Activated CD4-positive, alpha-beta memory T cell treated with anti-CD3 and anti-CD28 coated beads, Interleukin-2, amount 10 ng/mL, durations not matched to agents 7 days and 5 days (primary cell): ENCODE data around the gene KDM4B. TPM values are rescaled to one million over a fixed set of nuclear protein-coding genes. Genes with fewer than 3 reads are reported as not detected.

Source experiments
- CTCF ChIA-PET: fragments of 350-600 bp; sonication (Branson Sonifier 250); formaldehyde crosslinking; loops from one replicate; lab custom pipeline; 2021; ENCODE audit warnings: antibody characterized with exemption, inconsistent platforms; lab: Charles Lee
- POLR2A ChIA-PET: fragments of 350-600 bp; sonication (Branson Sonifier 250); formaldehyde crosslinking; loops from one replicate; lab custom pipeline; 2021; ENCODE audit warnings: antibody characterized with exemption; lab: Charles Lee
- DNase-seq: peaks from one replicate; pipeline ENCODE4 v3.0.0-alpha.2; 2020
- H3K27ac Mint-ChIP-seq: one replicate; pipeline ENCODE4 v1.8.0; 2021; ENCODE audit warnings: mild to moderate bottlenecking, mixed read lengths
- H3K27me3 Mint-ChIP-seq: one replicate; pipeline ENCODE4 v1.8.0; 2021; ENCODE audit warnings: mixed read lengths
- H3K36me3 Mint-ChIP-seq: one replicate; pipeline ENCODE4 v1.8.0; 2021; ENCODE audit warnings: low read depth, mixed read lengths
- H3K4me1 Mint-ChIP-seq: one replicate; pipeline ENCODE4 v1.8.0; 2021; ENCODE audit warnings: mixed read lengths
- H3K4me3 Mint-ChIP-seq: one replicate; pipeline ENCODE4 v1.8.0; 2021; ENCODE audit warnings: mild to moderate bottlenecking, mixed read lengths
- H3K9me3 Mint-ChIP-seq: one replicate; pipeline ENCODE4 v1.8.0; 2021; ENCODE audit warnings: mixed read lengths
- total RNA-seq, 2 experiments: library from RNA; stranded (reverse); gene quantifications; one replicate each; pipeline ENCODE4 v1.2.3, GENCODE V29; 2021

Gene KDM4B
- total RNA-seq, 2 experiments from 2014 or later, result 46.3 to 50.9 TPM

DNA sequence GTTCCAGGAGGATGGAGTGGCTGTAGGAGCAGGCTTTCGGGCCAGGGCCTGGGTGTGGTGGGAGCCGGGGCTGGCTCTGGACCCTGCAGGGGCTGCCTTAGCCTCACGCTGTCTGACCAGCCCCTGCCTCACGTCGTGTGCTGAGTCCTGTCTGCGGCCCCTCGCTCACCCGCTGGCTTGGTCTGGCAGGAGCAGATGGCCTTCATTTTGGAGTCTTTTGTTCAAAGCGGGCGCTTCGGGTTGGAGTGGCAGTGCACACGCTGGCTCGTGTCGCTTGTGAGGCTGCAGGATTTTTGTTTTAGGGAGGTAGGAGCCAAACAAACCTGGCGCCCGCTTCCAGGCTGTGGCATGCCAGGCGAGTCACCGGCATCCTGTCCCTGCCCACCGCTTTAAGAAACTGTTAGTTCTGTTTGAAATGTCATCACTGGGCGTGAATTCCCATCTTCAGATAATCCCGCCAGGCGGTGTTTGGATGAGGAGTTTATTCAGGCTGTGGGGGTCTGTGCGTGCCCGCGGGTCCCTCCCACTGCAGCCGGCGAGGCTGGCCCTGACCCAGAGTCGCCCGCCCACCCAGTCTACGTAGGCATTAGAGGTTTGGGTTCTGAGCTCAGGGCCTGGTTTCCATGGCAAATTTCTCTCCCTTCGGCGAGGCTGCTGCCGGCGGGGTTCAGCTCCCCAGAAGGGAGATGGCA, 89.8 kb downstream of the KDM4B start:
- POLR2A ChIA-PET, result no interaction called here
- Mint-ChIP-seq H3K4me3 (no peak overlapping the region), H3K4me1 (no peaks in the 10 kb centered on the region), H3K27ac (no peak overlapping the region), H3K36me3 (peaks cover 33% of the 10 kb centered on the region), H3K27me3 (no peaks in the 10 kb centered on the region), H3K9me3 (peaks cover 8% of the 10 kb centered on the region)
- DNase-seq, result no peak
- CTCF ChIA-PET, result no interaction called here

DNA sequence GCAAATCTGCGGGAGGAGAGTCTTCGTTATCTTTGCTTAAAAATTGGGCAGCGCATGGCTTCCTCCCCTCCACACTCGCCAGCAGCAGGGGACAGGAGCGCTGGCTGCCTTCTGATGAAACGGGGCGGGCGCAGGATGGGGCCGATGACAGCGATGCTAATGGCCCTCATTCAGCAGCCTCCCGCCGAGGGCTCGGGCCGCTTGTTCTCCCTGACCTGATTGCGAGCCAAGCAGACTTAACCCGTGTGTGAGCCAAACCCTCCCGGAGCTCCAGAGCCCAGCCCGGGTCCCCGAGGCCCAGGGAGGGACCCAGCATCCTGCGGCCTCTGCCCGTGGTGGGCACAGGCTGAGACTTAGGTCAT, 90.3 kb downstream of the KDM4B start:
- Mint-ChIP-seq H3K36me3 (peaks cover 35% of the 10 kb centered on the region), H3K9me3 (peaks cover 8% of the 10 kb centered on the region), H3K4me1 (no peaks in the 10 kb centered on the region), H3K4me3 (no peak overlapping the region), H3K27ac (no peak overlapping the region), H3K27me3 (no peaks in the 10 kb centered on the region)
- POLR2A ChIA-PET, result no interaction called here
- no peak for DNase-seq
- CTCF ChIA-PET, result no interaction called here

DNA sequence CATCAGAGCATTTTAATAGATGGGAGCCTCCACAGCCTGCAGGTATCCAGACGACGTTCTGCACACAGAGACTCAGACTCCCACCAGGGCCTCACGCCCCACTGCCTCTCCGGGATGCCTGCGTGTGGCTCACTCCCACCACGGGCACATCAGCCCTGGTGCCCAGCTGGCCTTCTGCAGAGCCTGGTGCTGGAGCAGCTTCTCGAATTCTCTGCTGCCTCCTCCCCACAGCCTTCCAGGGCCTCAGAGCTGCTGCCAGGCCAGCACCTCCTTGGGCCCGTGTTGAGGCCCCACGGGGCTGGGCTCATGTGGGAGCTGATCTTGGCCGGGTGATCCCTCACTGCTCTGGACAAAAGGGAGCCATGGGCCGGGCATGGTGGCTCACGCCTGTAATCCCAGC, 90.9 kb downstream of the KDM4B start:
- Mint-ChIP-seq H3K4me3 (no peak overlapping the region), H3K27ac (no peak overlapping the region), H3K36me3 (peaks cover 35% of the 10 kb centered on the region), H3K4me1 (no peaks in the 10 kb centered on the region), H3K9me3 (peaks cover 8% of the 10 kb centered on the region), H3K27me3 (no peaks in the 10 kb centered on the region)
- ChIA-PET POLR2A (no interaction called here), CTCF (no interaction called here)
- DNase-seq, result no peak

DNA sequence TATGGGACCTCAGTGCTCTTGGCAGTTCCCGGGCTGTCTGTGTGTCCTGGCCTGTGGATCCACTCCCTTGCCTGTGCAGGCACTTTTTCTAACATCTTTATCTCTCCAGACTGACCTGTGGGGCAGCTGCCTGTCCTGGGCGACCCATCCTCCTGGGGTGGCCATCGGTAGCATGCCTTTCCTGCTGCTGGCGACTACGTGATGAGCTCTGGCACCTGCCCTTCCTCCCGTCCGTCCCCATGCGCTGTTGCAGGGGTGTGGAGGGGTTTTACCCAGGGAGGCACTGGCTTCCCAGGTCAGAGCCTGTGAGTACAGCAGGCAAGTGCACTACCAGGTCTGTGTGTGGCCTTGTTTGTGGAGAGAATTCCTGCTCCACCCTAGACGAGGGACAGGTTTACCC, 93.3 kb downstream of the KDM4B start:
- H3K27me3 Mint-ChIP-seq, result no peaks in the 10 kb centered on the region
- peaks cover 33% of the 10 kb centered on the region for H3K36me3 Mint-ChIP-seq
- CTCF ChIA-PET, result no interaction called here
- H3K4me1 Mint-ChIP-seq, result no peaks in the 10 kb centered on the region
- no peak overlapping the region for H3K27ac Mint-ChIP-seq
- H3K9me3 Mint-ChIP-seq, result peaks cover 8% of the 10 kb centered on the region
- POLR2A ChIA-PET, result no interaction called here
- no peak overlapping the region for H3K4me3 Mint-ChIP-seq
- no peak for DNase-seq

DNA sequence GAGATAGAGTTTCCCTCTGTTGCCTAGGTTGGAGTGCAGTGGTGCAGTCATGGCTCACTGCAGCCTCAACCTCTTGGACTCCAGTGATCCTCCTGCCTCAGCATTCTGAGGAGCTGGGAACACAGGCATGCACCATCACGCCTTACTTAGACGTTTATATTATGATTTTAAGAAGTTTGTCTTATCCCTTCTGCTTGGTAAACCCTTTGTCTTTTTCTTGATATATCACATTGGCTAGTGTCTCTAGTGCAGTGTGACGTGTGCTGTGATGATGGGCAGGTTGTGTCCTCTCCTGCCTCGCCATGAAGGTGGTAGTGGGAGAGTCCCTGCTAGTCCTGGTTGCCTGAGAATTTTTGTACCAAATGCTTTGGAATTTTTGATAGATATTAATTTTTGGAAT, 93.9 kb downstream of the KDM4B start:
- no peak for DNase-seq
- Mint-ChIP-seq H3K4me1 (no peaks in the 10 kb centered on the region), H3K36me3 (peaks cover 29% of the 10 kb centered on the region), H3K27me3 (no peaks in the 10 kb centered on the region), H3K9me3 (peaks cover 8% of the 10 kb centered on the region), H3K27ac (no peak overlapping the region), H3K4me3 (no peak overlapping the region)
- ChIA-PET CTCF (no interaction called here), POLR2A (no interaction called here)

DNA sequence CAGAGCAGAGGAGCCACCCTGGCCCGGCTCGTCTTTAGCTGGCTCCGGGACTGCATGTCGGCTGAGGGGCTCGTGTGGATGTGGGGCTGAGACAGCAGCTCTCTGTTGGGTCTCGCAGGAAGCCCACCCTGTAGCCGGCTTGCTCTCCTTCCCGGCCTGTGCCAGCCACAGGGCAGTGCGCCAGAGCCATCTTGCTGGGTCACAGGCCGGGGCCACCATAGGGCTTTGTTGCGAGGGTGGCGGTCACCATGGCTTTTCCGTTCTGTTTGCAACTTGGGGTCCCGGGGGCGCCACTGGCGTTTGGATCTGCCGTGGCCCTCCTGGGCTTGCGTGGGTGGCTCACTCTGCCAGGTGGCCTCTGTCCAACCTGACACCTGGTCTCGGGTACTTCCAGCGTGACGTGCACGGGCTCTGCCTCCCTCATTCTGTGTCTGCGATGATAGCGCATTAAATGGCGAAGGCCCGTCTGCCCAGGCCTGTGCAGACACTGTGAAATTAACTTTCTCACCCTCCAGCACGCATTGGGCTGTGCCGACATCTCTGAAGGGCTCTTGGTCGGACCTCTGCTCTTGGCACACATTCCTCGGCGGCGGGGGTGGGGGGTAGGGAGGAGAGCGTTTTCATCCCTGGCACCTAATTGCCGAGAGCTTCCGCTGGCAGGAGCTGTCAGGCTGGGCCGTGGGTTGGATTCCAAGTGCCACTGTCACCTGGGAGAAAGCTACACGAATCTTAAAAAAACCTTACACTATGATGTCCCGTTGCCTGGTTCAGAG, 95.1 kb downstream of the KDM4B start:
- no peaks in the 10 kb centered on the region for H3K4me1 Mint-ChIP-seq
- no peak overlapping the region for H3K27ac Mint-ChIP-seq
- ChIA-PET POLR2A (no interaction called here), CTCF (no interaction called here)
- no peak overlapping the region for H3K4me3 Mint-ChIP-seq
- peaks cover 8% of the 10 kb centered on the region for H3K9me3 Mint-ChIP-seq
- peaks cover 29% of the 10 kb centered on the region for H3K36me3 Mint-ChIP-seq
- no peak for DNase-seq
- H3K27me3 Mint-ChIP-seq, result no peaks in the 10 kb centered on the region

DNA sequence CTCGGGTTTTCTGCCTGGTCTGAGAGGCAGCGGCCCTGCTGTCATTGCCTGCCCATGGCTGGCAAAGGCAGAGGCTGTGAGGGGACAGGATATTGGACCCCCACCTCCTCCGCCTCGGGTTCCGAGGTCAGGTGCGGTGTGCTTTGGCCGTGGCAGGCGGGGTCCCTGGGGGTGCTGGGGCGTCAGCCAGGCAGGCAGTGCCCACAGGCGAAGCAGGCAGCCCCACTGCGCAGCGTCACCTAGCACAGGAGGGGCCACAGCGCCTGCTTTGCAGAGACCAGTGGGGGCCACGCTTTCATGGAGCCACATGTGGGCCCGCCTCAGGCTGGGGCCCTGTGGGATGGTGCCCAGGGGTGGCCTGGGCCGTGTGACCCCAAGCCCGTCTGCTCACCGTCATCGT, 96.0 kb downstream of the KDM4B start:
- no peak for DNase-seq
- H3K4me1 Mint-ChIP-seq, result no peaks in the 10 kb centered on the region
- H3K27me3 Mint-ChIP-seq, result no peaks in the 10 kb centered on the region
- H3K4me3 Mint-ChIP-seq, result no peak overlapping the region
- peaks cover 29% of the 10 kb centered on the region for H3K36me3 Mint-ChIP-seq
- POLR2A ChIA-PET, result no interaction called here
- CTCF ChIA-PET, result no interaction called here
- H3K9me3 Mint-ChIP-seq, result peaks cover 8% of the 10 kb centered on the region
- H3K27ac Mint-ChIP-seq, result no peak overlapping the region

- no peak for DNase-seq
- POLR2A ChIA-PET, result no interaction called here
- Mint-ChIP-seq H3K4me3 (no peak overlapping the region), H3K9me3 (peaks cover 8% of the 10 kb centered on the region), H3K27me3 (no peaks in the 10 kb centered on the region), H3K36me3 (peaks cover 25% of the 10 kb centered on the region), H3K4me1 (no peaks in the 10 kb centered on the region), H3K27ac (no peak overlapping the region)
- CTCF ChIA-PET, result no interaction called here
These were observed 96.8 kb downstream of the KDM4B start for GRCh38 chr19:5065663-5066093.

DNA sequence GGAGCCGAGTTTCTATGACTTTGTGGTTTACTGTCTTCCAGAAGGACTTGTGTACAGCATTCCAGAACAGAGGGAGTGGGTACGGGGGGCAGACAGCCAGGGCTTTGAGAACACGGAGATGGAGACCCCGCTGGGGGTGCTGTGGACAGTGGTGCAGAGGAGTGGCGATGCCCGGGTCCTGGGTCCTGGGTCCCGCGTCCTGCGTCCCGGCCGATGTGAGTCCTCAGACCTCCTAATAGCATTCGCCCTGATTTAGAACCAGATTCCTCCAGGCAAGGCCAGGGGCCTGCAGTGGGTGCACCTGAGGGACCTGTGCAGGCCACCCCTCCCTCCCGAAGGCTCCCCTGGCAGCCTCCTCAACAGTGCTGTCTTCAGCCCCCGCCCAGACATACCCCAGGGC, 97.9 kb downstream of the KDM4B start:
- Mint-ChIP-seq H3K36me3 (peaks cover 16% of the 10 kb centered on the region), H3K4me3 (no peak overlapping the region), H3K27me3 (no peaks in the 10 kb centered on the region), H3K4me1 (no peaks in the 10 kb centered on the region), H3K9me3 (peaks cover 8% of the 10 kb centered on the region), H3K27ac (no peak overlapping the region)
- ChIA-PET POLR2A (no interaction called here), CTCF (no interaction called here)
- no peak for DNase-seq

- H3K4me1 Mint-ChIP-seq, result no peaks in the 10 kb centered on the region
- no peak overlapping the region for H3K27ac Mint-ChIP-seq
- H3K4me3 Mint-ChIP-seq, result no peak overlapping the region
- peaks cover 10% of the 10 kb centered on the region for H3K36me3 Mint-ChIP-seq
- ChIA-PET CTCF (no interaction called here), POLR2A (no interaction called here)
- peaks cover 8% of the 10 kb centered on the region for H3K9me3 Mint-ChIP-seq
- H3K27me3 Mint-ChIP-seq, result no peaks in the 10 kb centered on the region
- no peak for DNase-seq
These were observed 98.8 kb downstream of the KDM4B start for GRCh38 chr19:5067678-5068077.

DNA sequence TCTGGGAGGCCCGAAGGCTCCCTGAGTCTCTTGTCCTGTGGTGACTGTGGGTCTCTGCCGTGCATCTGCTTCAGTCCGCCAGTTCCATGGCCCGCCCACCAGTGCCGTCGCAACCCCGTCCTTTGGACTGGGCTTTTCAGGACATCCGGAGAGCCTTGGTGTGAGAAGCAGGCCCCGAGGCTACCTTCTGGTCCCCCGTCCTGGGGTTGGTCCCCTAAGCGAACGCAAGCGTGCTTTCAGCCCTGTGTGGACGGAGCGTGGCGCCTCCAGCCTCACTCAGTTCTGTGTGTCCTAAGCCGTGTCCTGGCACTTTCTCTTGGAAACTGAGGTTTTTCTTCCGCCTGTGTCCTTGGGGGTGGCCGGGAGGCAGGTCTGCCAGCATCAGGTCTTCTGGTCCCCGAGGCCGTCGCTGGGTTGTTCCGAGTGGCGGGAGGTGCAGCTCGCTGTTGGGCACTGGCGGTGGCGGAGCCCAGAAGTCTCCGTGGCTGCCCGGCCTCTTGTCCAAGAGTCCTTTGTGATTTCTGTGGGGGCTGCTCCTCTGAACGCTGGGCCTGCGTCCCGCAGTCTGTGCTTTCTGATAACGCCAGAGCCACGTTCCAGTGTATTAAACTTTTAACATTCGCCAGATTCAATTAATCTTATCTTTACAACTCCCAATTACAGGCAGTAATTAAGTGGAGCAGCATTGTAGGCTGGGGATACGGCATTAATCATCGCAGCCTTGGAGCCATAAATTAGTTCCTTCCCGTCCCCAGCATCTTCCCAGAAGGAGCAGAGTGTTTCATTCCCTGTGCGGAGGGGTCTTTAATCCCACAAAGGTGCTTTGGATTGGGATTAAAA, 99.5 kb downstream of the KDM4B start:
- ChIA-PET CTCF (no interaction called here), POLR2A (no interaction called here)
- peaks cover 3% of the 10 kb centered on the region for H3K36me3 Mint-ChIP-seq
- H3K4me1 Mint-ChIP-seq, result no peaks in the 10 kb centered on the region
- peaks cover under 1% of the 10 kb centered on the region for H3K9me3 Mint-ChIP-seq
- no peak overlapping the region for H3K4me3 Mint-ChIP-seq
- no peak overlapping the region for H3K27ac Mint-ChIP-seq
- DNase-seq, result no peak
- no peaks in the 10 kb centered on the region for H3K27me3 Mint-ChIP-seq

- Mint-ChIP-seq H3K4me3 (no peak overlapping the region), H3K36me3 (no peaks in the 10 kb centered on the region), H3K4me1 (peaks cover 6% of the 10 kb centered on the region), H3K9me3 (no peaks in the 10 kb centered on the region), H3K27me3 (no peaks in the 10 kb centered on the region), H3K27ac (no peak overlapping the region)
- DNase-seq, result no peak
- POLR2A ChIA-PET, result no interaction called here
- CTCF ChIA-PET, result interaction anchor here (1.0 kb wide), 1 partner anchor 39 kb away, joined by 3 read pairs; no protein-coding TSS in a partner anchor
These were observed 101.4 kb downstream of the KDM4B start for GRCh38 chr19:5070331-5070730.

DNA sequence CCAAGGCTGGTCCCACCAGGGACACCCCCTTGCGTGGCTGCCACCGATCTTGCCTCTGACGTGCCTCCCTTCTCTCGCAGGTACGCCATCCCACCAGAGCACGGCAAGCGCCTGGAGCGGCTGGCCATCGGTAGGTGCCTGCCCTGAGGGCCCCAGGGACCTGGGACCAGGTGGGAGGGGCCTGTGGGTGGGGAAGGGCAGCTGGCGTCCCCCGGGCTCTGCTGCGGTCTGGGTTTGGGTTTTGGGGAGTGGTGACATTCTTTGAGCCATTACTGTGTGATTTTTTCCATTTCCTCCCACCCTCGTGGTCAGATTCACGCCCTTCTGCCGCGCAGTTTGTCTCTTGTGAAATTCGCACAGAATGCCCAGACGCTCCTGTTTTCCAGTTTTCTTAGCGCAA, 102.0 kb downstream of the KDM4B start:
- no peak for DNase-seq
- Mint-ChIP-seq H3K27me3 (no peaks in the 10 kb centered on the region), H3K9me3 (no peaks in the 10 kb centered on the region), H3K36me3 (no peaks in the 10 kb centered on the region), H3K4me1 (peaks cover 10% of the 10 kb centered on the region), H3K4me3 (no peak overlapping the region), H3K27ac (no peak overlapping the region)
- ChIA-PET CTCF (interaction anchor here (1.0 kb wide), 1 partner anchor 40 kb away, joined by 3 read pairs; no protein-coding TSS in a partner anchor), POLR2A (no interaction called here)
